Parathyroid adenoma (tissue), 2 donors: ENCODE results near the gene ABCC8.

ENCODE experiments used
- H2AFZ ChIP-seq: fragments of 300-600 bp; sonication (generic); one replicate; pipeline ENCODE4 v1.7.0; 2017; ENCODE audit warnings: antibody characterized with exemption, mild to moderate bottlenecking
- H3K27ac ChIP-seq: fragments of 300-600 bp; sonication (generic); one replicate; pipeline ENCODE4 v1.7.0; 2017
- H3K27me3 ChIP-seq: fragments of 300-600 bp; sonication (generic); one replicate; pipeline ENCODE4 v1.7.0; 2017; ENCODE audit warnings: low read length; ENCODE audit not compliant: control insufficient read depth, insufficient read depth
- H3K36me3 ChIP-seq: fragments of 300-600 bp; sonication (generic); one replicate; pipeline ENCODE4 v1.7.0; 2017; ENCODE audit warnings: low read length; ENCODE audit not compliant: control insufficient read depth, insufficient read depth
- H3K4me1 ChIP-seq: fragments of 300-600 bp; sonication (generic); one replicate; pipeline ENCODE4 v1.7.0; 2017; ENCODE audit warnings: control low read depth
- H3K4me2 ChIP-seq: fragments of 300-600 bp; sonication (generic); one replicate; pipeline ENCODE4 v1.7.0; 2017; ENCODE audit warnings: low read length
- H3K4me3 ChIP-seq: fragments of 300-600 bp; sonication (generic); one replicate; pipeline ENCODE4 v1.7.0; 2017; ENCODE audit warnings: low read depth, low read length
- H3K79me2 ChIP-seq: fragments of 300-600 bp; sonication (generic); one replicate; pipeline ENCODE4 v1.7.0; 2017; ENCODE audit warnings: control low read depth
- H3K9ac ChIP-seq: fragments of 300-600 bp; sonication (generic); one replicate; pipeline ENCODE4 v1.7.0; 2017; ENCODE audit warnings: mild to moderate bottlenecking
- H3K9me3 ChIP-seq: fragments of 300-600 bp; sonication (generic); one replicate; pipeline ENCODE4 v1.7.0; 2017; ENCODE audit warnings: low read length; ENCODE audit not compliant: control insufficient read depth
- CTCF ChIP-seq: fragments of 300-600 bp; sonication (generic); IDR thresholded peaks from one replicate; pipeline ENCODE4 v1.7.0; 2017; ENCODE audit warnings: antibody characterized with exemption, mild to moderate bottlenecking
- donor health status: primary hyperparathyroidism.

ABCC8 gene

GRCh38 chr11:17483505-17483904 lies 6.9 kb upstream of the ABCC8 start:
- H3K27me3 ChIP-seq = no peaks in the 10 kb centered on the region
- H3K36me3 ChIP-seq = no peaks in the 10 kb centered on the region

GRCh38 chr11:17481905-17482304 lies 5.3 kb upstream of the ABCC8 start:
- H3K4me2 ChIP-seq = no peak overlapping the region
- no peaks in the 10 kb centered on the region for H3K36me3 ChIP-seq
- no peak overlapping the region for H2AFZ ChIP-seq
- TF ChIP-seq CTCF = no peak
- no peaks in the 10 kb centered on the region for H3K27me3 ChIP-seq
- H3K9ac ChIP-seq = no peak overlapping the region
- H3K4me3 ChIP-seq = no peak overlapping the region
- H3K27ac ChIP-seq = no peak overlapping the region
- H3K9me3 ChIP-seq = no peaks in the 10 kb centered on the region
- no peaks in the 10 kb centered on the region for H3K79me2 ChIP-seq
- H3K4me1 ChIP-seq = no peaks in the 10 kb centered on the region

More at GRCh38 chr11:17483505-17483904, 6.9 kb upstream of the ABCC8 start:
- Histone ChIP-seq H3K79me2 (no peaks in the 10 kb centered on the region), H3K4me2 (no peak overlapping the region), H3K27ac (no peak overlapping the region), H3K4me1 (no peaks in the 10 kb centered on the region), H3K4me3 (no peak overlapping the region), H3K9ac (no peak overlapping the region), H3K9me3 (no peaks in the 10 kb centered on the region), H2AFZ (no peak overlapping the region)
- TF ChIP-seq CTCF = no peak

- Histone ChIP-seq H2AFZ (peak overlapping the region; percentile 56), H3K4me2 (peak overlapping the region; percentile 61), H3K9ac (no peak overlapping the region), H3K79me2 (no peaks in the 10 kb centered on the region), H3K27me3 (no peaks in the 10 kb centered on the region), H3K9me3 (no peaks in the 10 kb centered on the region), H3K27ac (no peak overlapping the region), H3K36me3 (no peaks in the 10 kb centered on the region), H3K4me1 (no peaks in the 10 kb centered on the region), H3K4me3 (no peak overlapping the region)
- TF ChIP-seq CTCF = no peak
These were observed 2.9 kb upstream of the ABCC8 start for GRCh38 chr11:17479284-17480214.

- no peak for TF ChIP-seq CTCF
These were observed 1.4 kb upstream of the ABCC8 start for GRCh38 chr11:17478070-17478469.

GRCh38 chr11:17477361-17477760 lies 716 bp upstream of the ABCC8 start:
- no peak for TF ChIP-seq CTCF
- H3K4me3 ChIP-seq = no peak overlapping the region

More at GRCh38 chr11:17478070-17478469, 1.4 kb upstream of the ABCC8 start:
- Histone ChIP-seq H3K9me3 (no peaks in the 10 kb centered on the region), H3K27me3 (no peaks in the 10 kb centered on the region), H3K9ac (no peak overlapping the region), H2AFZ (no peak overlapping the region), H3K27ac (no peak overlapping the region), H3K79me2 (no peaks in the 10 kb centered on the region), H3K4me3 (no peak overlapping the region), H3K36me3 (no peaks in the 10 kb centered on the region), H3K4me2 (no peak overlapping the region), H3K4me1 (no peaks in the 10 kb centered on the region)

More at GRCh38 chr11:17477361-17477760, 716 bp upstream of the ABCC8 start:
- Histone ChIP-seq H3K79me2 (no peaks in the 10 kb centered on the region), H3K36me3 (no peaks in the 10 kb centered on the region), H2AFZ (no peak overlapping the region), H3K4me1 (no peaks in the 10 kb centered on the region), H3K9me3 (no peaks in the 10 kb centered on the region), H3K27ac (no peak overlapping the region), H3K9ac (no peak overlapping the region), H3K27me3 (no peaks in the 10 kb centered on the region), H3K4me2 (no peak overlapping the region)
